Measurements from ENCODE around the gene STIM1.
A peak's percentile ranks its signal among the peaks of the same experiment; 100 is the strongest.

STIM1 gene

GRCh38 chr11:3934658-3935057 lies 79.2 kb downstream of the STIM1 start:
- in situ Hi-C loops (cut with MboI; ENCODE audit: low sequenced_read_pairs) = no loop called here
- Histone ChIP-seq H3K4me3 (no peak overlapping the region), H3K36me3 (replicated peaks) (no peaks in the 10 kb centered on the region), H3K27me3 (ENCODE audit: low read depth) (no peaks in the 10 kb centered on the region), H3K9me3 (no peaks in the 10 kb centered on the region), H3K4me1 (no peaks in the 10 kb centered on the region)
- DNase-seq (ENCODE audit: low spot score in 2 of 2) = no peak

- DNase-seq (ENCODE audit: low spot score in 2 of 2) = no peak
- Histone ChIP-seq H3K4me3 (no peak overlapping the region), H3K27me3 (ENCODE audit: low read depth) (no peaks in the 10 kb centered on the region), H3K4me1 (no peaks in the 10 kb centered on the region), H3K9me3 (no peaks in the 10 kb centered on the region), H3K36me3 (replicated peaks) (no peaks in the 10 kb centered on the region)
- in situ Hi-C loops (cut with MboI; ENCODE audit: low sequenced_read_pairs) = no loop called here
Observed at GRCh38 chr11:3936517-3936916, 81.1 kb downstream of the STIM1 start.

- in situ Hi-C loops (cut with MboI; ENCODE audit: low sequenced_read_pairs) = no loop called here
- no peak overlapping the region for H3K4me3 ChIP-seq
- DNase-seq (ENCODE audit: low spot score in 2 of 2) = no peak
Observed at GRCh38 chr11:3939211-3939610, 83.7 kb downstream of the STIM1 start.

GRCh38 chr11:3939651-3940190 lies 84.3 kb downstream of the STIM1 start:
- DNase-seq (ENCODE audit: low spot score in 2 of 2) = no peak

More at GRCh38 chr11:3939211-3939610, 83.7 kb downstream of the STIM1 start:
- no peaks in the 10 kb centered on the region for H3K27me3 ChIP-seq (ENCODE audit: low read depth)
- no peaks in the 10 kb centered on the region for H3K4me1 ChIP-seq
- H3K9me3 ChIP-seq = no peaks in the 10 kb centered on the region
- H3K36me3 ChIP-seq (replicated peaks) = no peaks in the 10 kb centered on the region

GRCh38 chr11:3942160-3942955 lies 86.9 kb downstream of the STIM1 start:
- in situ Hi-C loops (cut with MboI; ENCODE audit: low sequenced_read_pairs) = no loop called here
- Histone ChIP-seq H3K4me1 (no peaks in the 10 kb centered on the region), H3K36me3 (replicated peaks) (no peaks in the 10 kb centered on the region), H3K4me3 (no peak overlapping the region), H3K27me3 (ENCODE audit: low read depth) (no peaks in the 10 kb centered on the region), H3K9me3 (no peaks in the 10 kb centered on the region)
- no peak for DNase-seq (ENCODE audit: low spot score in 2 of 2)

More at GRCh38 chr11:3939651-3940190, 84.3 kb downstream of the STIM1 start:
- H3K4me1 ChIP-seq = no peaks in the 10 kb centered on the region
- in situ Hi-C loops (cut with MboI; ENCODE audit: low sequenced_read_pairs) = no loop called here
- H3K4me3 ChIP-seq = no peak overlapping the region
- no peaks in the 10 kb centered on the region for H3K9me3 ChIP-seq
- no peaks in the 10 kb centered on the region for H3K36me3 ChIP-seq (replicated peaks)
- no peaks in the 10 kb centered on the region for H3K27me3 ChIP-seq (ENCODE audit: low read depth)

- H3K36me3 ChIP-seq (replicated peaks) = no peaks in the 10 kb centered on the region
- in situ Hi-C loops (cut with MboI; ENCODE audit: low sequenced_read_pairs) = no loop called here
- DNase-seq (ENCODE audit: low spot score in 2 of 2) = no peak
- no peaks in the 10 kb centered on the region for H3K27me3 ChIP-seq (ENCODE audit: low read depth)
- H3K4me3 ChIP-seq = no peak overlapping the region
- H3K9me3 ChIP-seq = no peaks in the 10 kb centered on the region
- no peaks in the 10 kb centered on the region for H3K4me1 ChIP-seq
Observed at GRCh38 chr11:3942956-3943497, 87.6 kb downstream of the STIM1 start.

- H3K4me1 ChIP-seq = no peaks in the 10 kb centered on the region
- no peak for DNase-seq (ENCODE audit: low spot score in 2 of 2)
Observed at GRCh38 chr11:3944198-3944597, 88.7 kb downstream of the STIM1 start.

GRCh38 chr11:3946455-3947017 lies 91.1 kb downstream of the STIM1 start:
- no peak for DNase-seq (ENCODE audit: low spot score in 2 of 2)
- Histone ChIP-seq H3K4me1 (no peaks in the 10 kb centered on the region), H3K9me3 (no peaks in the 10 kb centered on the region), H3K36me3 (replicated peaks) (no peaks in the 10 kb centered on the region), H3K4me3 (no peak overlapping the region), H3K27me3 (ENCODE audit: low read depth) (no peaks in the 10 kb centered on the region)
- in situ Hi-C loops (cut with MboI; ENCODE audit: low sequenced_read_pairs) = no loop called here

More at GRCh38 chr11:3944198-3944597, 88.7 kb downstream of the STIM1 start:
- no peaks in the 10 kb centered on the region for H3K27me3 ChIP-seq (ENCODE audit: low read depth)
- H3K36me3 ChIP-seq (replicated peaks) = no peaks in the 10 kb centered on the region
- in situ Hi-C loops (cut with MboI; ENCODE audit: low sequenced_read_pairs) = no loop called here
- H3K9me3 ChIP-seq = no peaks in the 10 kb centered on the region
- H3K4me3 ChIP-seq = no peak overlapping the region

- Histone ChIP-seq H3K4me1 (no peaks in the 10 kb centered on the region), H3K27me3 (ENCODE audit: low read depth) (no peaks in the 10 kb centered on the region), H3K4me3 (no peak overlapping the region), H3K9me3 (no peaks in the 10 kb centered on the region), H3K36me3 (replicated peaks) (no peaks in the 10 kb centered on the region)
- DNase-seq (ENCODE audit: low spot score in 2 of 2) = no peak
- in situ Hi-C loops (cut with MboI; ENCODE audit: low sequenced_read_pairs) = no loop called here
Observed at GRCh38 chr11:3947061-3947460, 91.6 kb downstream of the STIM1 start.

- H3K4me1 ChIP-seq = no peaks in the 10 kb centered on the region
- in situ Hi-C loops (cut with MboI; ENCODE audit: low sequenced_read_pairs) = no loop called here
- no peaks in the 10 kb centered on the region for H3K9me3 ChIP-seq
- H3K27me3 ChIP-seq (ENCODE audit: low read depth) = no peaks in the 10 kb centered on the region
- no peak overlapping the region for H3K4me3 ChIP-seq
- no peak for DNase-seq (ENCODE audit: low spot score in 2 of 2)
- no peaks in the 10 kb centered on the region for H3K36me3 ChIP-seq (replicated peaks)
Observed at GRCh38 chr11:3949125-3949524, 93.7 kb downstream of the STIM1 start.

- Histone ChIP-seq H3K4me1 (no peaks in the 10 kb centered on the region), H3K4me3 (no peak overlapping the region), H3K9me3 (no peaks in the 10 kb centered on the region), H3K36me3 (replicated peaks) (no peaks in the 10 kb centered on the region), H3K27me3 (ENCODE audit: low read depth) (no peaks in the 10 kb centered on the region)
- DNase-seq (ENCODE audit: low spot score in 2 of 2) = peak; percentile 12 to 36
- in situ Hi-C loops (cut with MboI; ENCODE audit: low sequenced_read_pairs) = no loop called here
Observed at GRCh38 chr11:3950996-3951660, 95.7 kb downstream of the STIM1 start.

- in situ Hi-C loops (cut with MboI; ENCODE audit: low sequenced_read_pairs) = no loop called here
- Histone ChIP-seq H3K4me3 (no peak overlapping the region), H3K27me3 (ENCODE audit: low read depth) (no peaks in the 10 kb centered on the region), H3K9me3 (no peaks in the 10 kb centered on the region), H3K36me3 (replicated peaks) (no peaks in the 10 kb centered on the region), H3K4me1 (no peaks in the 10 kb centered on the region)
- no peak for DNase-seq (ENCODE audit: low spot score in 2 of 2)
Observed at GRCh38 chr11:3952715-3953114, 97.3 kb downstream of the STIM1 start.

- no peak overlapping the region for H3K4me3 ChIP-seq
- no peaks in the 10 kb centered on the region for H3K9me3 ChIP-seq
- no peaks in the 10 kb centered on the region for H3K36me3 ChIP-seq (replicated peaks)
- in situ Hi-C loops (cut with MboI; ENCODE audit: low sequenced_read_pairs) = no loop called here
- no peaks in the 10 kb centered on the region for H3K27me3 ChIP-seq (ENCODE audit: low read depth)
- no peak for DNase-seq (ENCODE audit: low spot score in 2 of 2)
- H3K4me1 ChIP-seq = no peaks in the 10 kb centered on the region
Observed at GRCh38 chr11:3953327-3953726, 97.9 kb downstream of the STIM1 start.
